Right lobe of liver (tissue), 6 donors: ENCODE data around the gene C5orf34. TPM values are rescaled to one million over a fixed set of nuclear protein-coding genes. Genes with fewer than 3 reads are reported as not detected.

Experiments
- ATAC-seq, 4 donors: fragments of 200-7000 bp; cut with Tn5 transposase; one replicate each; pipeline ENCODE4 v1.9.1; 2020; ENCODE audit warnings: mild to moderate bottlenecking in 4 of 4, moderate library complexity in 4 of 4
- DNase-seq, 3 donors: peaks; one replicate each; pipeline ENCODE4 v3.0.0-alpha.2; 2020
- H3K27ac ChIP-seq, 3 donors: fragments of 200-600 bp; one replicate each; pipeline ENCODE4 v1.8.0; 2022
- H3K27me3 ChIP-seq, 2 donors: fragments of 200-600 bp; one replicate each; pipeline ENCODE4 v1.8.0; 2022
- H3K36me3 ChIP-seq, 4 donors: fragments of 200-600 bp; sonication (generic) in 1 of 4; one replicate each; pipeline versions ENCODE4 v1.5.1 to v1.8.0; 2017 to 2022; ENCODE audit warnings: control low read depth in 1 of 4
- H3K4me1 ChIP-seq, 4 donors: fragments of 200-600 bp; sonication (generic) in 1 of 4; one replicate each; pipeline versions ENCODE4 v1.5.1 to v1.8.0; 2017 to 2022; ENCODE audit warnings: control low read depth in 1 of 4
- H3K4me3 ChIP-seq, 3 donors: fragments of 200-600 bp; one replicate each; pipeline ENCODE4 v1.8.0; 2022
- H3K9me3 ChIP-seq, 4 donors: fragments of 200-600 bp; sonication (generic) in 1 of 4; one replicate each; pipeline versions ENCODE4 v1.5.1 to v1.8.0; 2017 to 2022; ENCODE audit warnings: control low read depth in 1 of 4
- CTCF ChIP-seq, 4 donors: fragments of 200-600 bp in 3 of 4; fragments of 450-650 bp in 1 of 4; IDR thresholded peaks; one replicate each; pipeline versions ENCODE4 v1.5.1 to v1.8.0; 2016 to 2022; ENCODE audit warnings: antibody characterized with exemption in 4 of 4, mild to moderate bottlenecking in 2 of 4
- POLR2A ChIP-seq: fragments of 450-650 bp; IDR thresholded peaks from one replicate; pipeline ENCODE4 v1.6.1; 2017; ENCODE audit warnings: antibody characterized with exemption, mild to moderate bottlenecking
- WGBS: methylation state at CpG from one replicate; pipeline ENCODE4 v1.1.6; 2018; ENCODE audit warnings: low coverage, low lambda C conversion rate; ENCODE audit not compliant: insufficient coverage; ENCODE audit errors: missing lambda C conversion rate; 5-methylcytosine and 5-hydroxymethylcytosine counted together
- intact Hi-C, 2 donors: fragments of 100-400 bp; cut with DNase I; formaldehyde crosslinking; loops; one replicate each; pipeline versions ENCODE4 v1.11.2 to v1.14.1; 2022
- total RNA-seq, 6 experiments: library from RNA; depleted of rRNA in 2 of 6; stranded (reverse); fragments of >200 nt in 2 of 6; fragmentation: NEBNext Ultra II Directional in 3 of 6; extraction: Animal tissue kit (Norgen Biotek cat#: 25700) in 3 of 6; gene quantifications; one replicate each; pipeline versions ENCODE4 v1.1.0 to v1.2.4, GENCODE V29; 2016 to 2023
- donor health status: DM: no; HTN: yes; CAD: no.
- donor health status: DM: no; HTN: no; CAD: no.
- donor health status: DM: no; HTN: no; CAD: no.
- donor health status: DM: no; HTN: yes; CAD: no.
- donor health status: DM: no; HTN: yes; CAD: no.

C5orf34 gene
- total RNA-seq, 6 experiments from 2014 or later = 0.15 to 0.99 (median 0.72) TPM

DNA sequence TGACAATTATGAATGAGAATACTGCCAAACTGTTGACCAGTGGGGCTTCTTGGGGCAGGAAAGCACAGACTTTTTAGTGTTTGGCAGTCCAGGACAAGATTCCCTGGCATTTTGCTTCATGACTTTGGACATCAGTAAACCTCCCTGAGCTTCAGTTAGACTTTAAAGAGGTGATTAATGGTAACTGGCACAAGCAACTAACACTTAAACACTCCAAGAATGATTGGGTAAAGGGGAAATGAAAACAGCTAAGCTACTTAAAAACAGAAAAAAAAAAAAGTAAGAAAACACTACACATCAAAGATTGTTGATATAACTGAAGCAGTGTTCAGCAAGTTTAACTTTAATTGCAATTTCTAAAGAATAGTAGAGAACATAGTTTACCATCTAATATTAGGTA is 28.5 kb upstream of the C5orf34 start:
- no peak overlapping the region for H3K4me3 ChIP-seq
- DNase-seq (no peak), ATAC-seq (no peak)
- no peaks in the 10 kb centered on the region for H3K9me3 ChIP-seq
- H3K27ac ChIP-seq = no peak overlapping the region
- H3K4me1 ChIP-seq = no peaks in the 10 kb centered on the region
- intact Hi-C loops = no loop called here
- no peak for TF ChIP-seq POLR2A
- no peak for TF ChIP-seq CTCF (IDR thresholded peaks at IDR 0.05)
- H3K36me3 ChIP-seq = peaks cover 0 to 71% (median 24%) of the 10 kb centered on the region in 4 donors
- H3K27me3 ChIP-seq = no peaks in the 10 kb centered on the region

DNA sequence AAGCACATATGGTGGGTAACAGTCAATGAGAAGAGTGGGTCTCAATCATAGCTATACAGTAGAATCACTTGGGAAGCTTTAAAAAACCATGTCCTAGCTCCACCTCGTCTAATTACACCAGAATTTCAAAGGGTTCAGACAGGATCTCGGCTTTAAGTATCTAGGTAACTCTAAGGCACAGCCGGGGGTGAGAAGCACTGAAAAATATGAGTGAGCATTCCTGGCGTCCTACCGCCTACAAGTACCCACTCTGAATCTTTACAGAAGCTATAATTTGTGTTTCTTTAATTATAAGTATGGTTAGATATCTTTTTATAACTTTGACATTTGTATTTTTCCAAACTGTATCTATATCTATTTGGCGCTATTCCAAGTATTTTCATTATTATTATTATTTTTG is 25.8 kb upstream of the C5orf34 start:
- 85% methylated on average over 6 of the region's 6 CpGs for WGBS

GRCh38 chr5:43536972-43537371 is 22.0 kb upstream of the C5orf34 start:
- Histone ChIP-seq H3K27me3 (no peaks in the 10 kb centered on the region), H3K36me3 (peaks cover 0 to 72% (median 23%) of the 10 kb centered on the region in 4 donors), H3K9me3 (no peaks in the 10 kb centered on the region), H3K4me1 (no peaks in the 10 kb centered on the region), H3K27ac (no peak overlapping the region), H3K4me3 (no peak overlapping the region)
- ATAC-seq (no peak), DNase-seq (no peak)
- no peak for TF ChIP-seq CTCF (IDR thresholded peaks at IDR 0.05)
- no peak for TF ChIP-seq POLR2A
- intact Hi-C loops = no loop called here

More for the DNA sequence above, 25.8 kb upstream of the C5orf34 start:
- ATAC-seq (no peak), DNase-seq (no peak)
- H3K36me3 ChIP-seq = peaks cover 0 to 70% (median 15%) of the 10 kb centered on the region in 4 donors
- H3K27ac ChIP-seq = no peak overlapping the region
- no peaks in the 10 kb centered on the region for H3K27me3 ChIP-seq
- no peak overlapping the region for H3K4me3 ChIP-seq
- intact Hi-C loops = no loop called here
- H3K4me1 ChIP-seq = no peaks in the 10 kb centered on the region
- H3K9me3 ChIP-seq = no peaks in the 10 kb centered on the region
- TF ChIP-seq CTCF (IDR thresholded peaks at IDR 0.05) (no peak), POLR2A (no peak)

GRCh38 chr5:43533646-43534045 is 18.7 kb upstream of the C5orf34 start:
- no peaks in the 10 kb centered on the region for H3K27me3 ChIP-seq
- intact Hi-C loops = no loop called here
- ATAC-seq (no peak), DNase-seq (no peak)
- no peak overlapping the region for H3K27ac ChIP-seq
- peaks cover 10 to 79% (median 31%) of the 10 kb centered on the region in 4 donors for H3K36me3 ChIP-seq
- no peaks in the 10 kb centered on the region for H3K9me3 ChIP-seq
- H3K4me3 ChIP-seq = no peak overlapping the region
- no peak for TF ChIP-seq POLR2A
- no peak for TF ChIP-seq CTCF (IDR thresholded peaks at IDR 0.05)
- H3K4me1 ChIP-seq = no peaks in the 10 kb centered on the region
- 70% methylated on average over 2 of the region's 2 CpGs for WGBS

DNA sequence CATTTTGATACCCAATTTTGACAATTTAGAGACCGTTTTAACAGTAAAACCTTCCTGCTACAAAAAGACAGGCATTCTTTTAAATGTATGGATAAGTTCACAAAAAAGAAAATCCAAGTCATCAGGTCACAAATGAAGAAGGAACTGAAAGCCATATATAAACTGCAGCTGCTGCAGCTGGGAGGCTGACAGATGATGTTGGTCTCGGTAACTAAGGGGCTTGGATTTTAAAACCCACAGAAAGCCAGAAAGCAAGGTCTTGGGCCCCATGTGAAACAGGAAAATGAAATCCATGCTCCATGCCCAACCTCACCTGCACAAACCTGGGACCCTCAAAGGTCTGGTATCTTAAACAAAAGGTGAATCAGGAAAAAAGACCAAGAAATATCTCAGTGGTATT is 15.7 kb upstream of the C5orf34 start:
- no peak for ATAC-seq
- Histone ChIP-seq H3K36me3 (peaks cover 10 to 74% (median 37%) of the 10 kb centered on the region in 4 donors), H3K9me3 (no peaks in the 10 kb centered on the region), H3K4me3 (no peak overlapping the region), H3K27me3 (no peaks in the 10 kb centered on the region), H3K4me1 (no peaks in the 10 kb centered on the region), H3K27ac (no peak overlapping the region)
- intact Hi-C loops = no loop called here
- WGBS = 73% methylated on average over 2 of the region's 2 CpGs
- DNase-seq = no peak
- TF ChIP-seq CTCF (IDR thresholded peaks at IDR 0.05) = no peak
- TF ChIP-seq POLR2A = no peak
